SU-DHL-6 (cell line): ENCODE results near the gene PPA2.

Experiments
- H2AFZ ChIP-seq: fragments of 200-600 bp; sonication (generic); 2 replicates; pipeline ENCODE4 v1.6.1; 2014; ENCODE audit warnings: low read depth, mild to moderate bottlenecking, moderate library complexity, mixed read lengths, antibody characterized with exemption, low read length; ENCODE audit not compliant: severe bottlenecking
- H3F3A ChIP-seq: fragments of 200-600 bp; shearing (Covaris generic); 2 replicates; pipeline ENCODE4 v1.6.0; 2016; ENCODE audit warnings: antibody characterized with exemption, mild to moderate bottlenecking; ENCODE audit not compliant: insufficient read depth
- H3K27ac ChIP-seq: fragments of 200-600 bp; sonication (generic); 2 replicates; pipeline ENCODE4 v1.5.1; 2016; ENCODE audit warnings: low read depth, mild to moderate bottlenecking, low read length, moderate library complexity, mixed read lengths
- H3K27me3 ChIP-seq: fragments of 200-600 bp; sonication (generic), shearing (Covaris generic); 2 replicates; pipeline ENCODE4 v1.6.0; 2014; ENCODE audit warnings: mild to moderate bottlenecking, low read length
- H3K36me3 ChIP-seq: fragments of 200-600 bp; sonication (generic); 2 replicates; pipeline ENCODE4 v1.6.1; 2014; ENCODE audit warnings: mild to moderate bottlenecking, low read length, mixed read lengths
- H3K4me2 ChIP-seq: fragments of 300-600, 200-600 bp; shearing (Covaris generic), sonication (generic); 2 replicates; pipeline ENCODE4 v1.6.0; 2014; ENCODE audit warnings: low read length, low read depth, mild to moderate bottlenecking; ENCODE audit not compliant: poor library complexity, severe bottlenecking
- H3K4me3 ChIP-seq: fragments of 200-600 bp; sonication (generic); 2 replicates; pipeline ENCODE4 v1.5.1; 2014; ENCODE audit warnings: antibody characterized with exemption, low read length, mild to moderate bottlenecking, mixed read lengths; ENCODE audit not compliant: insufficient read depth, poor library complexity, severe bottlenecking
- H3K79me2 ChIP-seq: fragments of 200-600 bp; sonication (generic); 2 replicates; pipeline ENCODE4 v1.6.1; 2014; ENCODE audit warnings: mild to moderate bottlenecking, low read length, moderate library complexity; ENCODE audit not compliant: insufficient read depth
- H3K9ac ChIP-seq: fragments of 200-600 bp; sonication (generic); 2 replicates; pipeline ENCODE4 v1.7.0; 2014; ENCODE audit warnings: mild to moderate bottlenecking, low read length
- H3K9me2 ChIP-seq: fragments of 200-600 bp; sonication (generic); replicated peaks from 2 replicates; pipeline ENCODE4 v1.6.1; 2014; ENCODE audit warnings: low read length; ENCODE audit not compliant: insufficient read depth
- H3K9me3 ChIP-seq: fragments of 200-600 bp; sonication (generic); 2 replicates; pipeline ENCODE4 v1.6.1; 2014; ENCODE audit warnings: low read length, mixed read lengths; ENCODE audit not compliant: insufficient read depth
- H4K20me1 ChIP-seq: fragments of 200-600 bp; sonication (generic); 2 replicates; pipeline ENCODE4 v1.6.1; 2014; ENCODE audit warnings: low read depth, mild to moderate bottlenecking, antibody characterized with exemption, low read length, moderate library complexity, mixed read lengths
- CTCF ChIP-seq: fragments of 200-600 bp; sonication (generic); IDR thresholded peaks from one replicate; pipeline ENCODE4 v1.5.1; 2017; ENCODE audit warnings: antibody characterized with exemption, mild to moderate bottlenecking, low read length, moderate library complexity; ENCODE audit not compliant: insufficient read depth, poor library complexity, severe bottlenecking
- EZH2phosphoT487 ChIP-seq: fragments of 200-600 bp; sonication (generic), shearing (Covaris generic); conservative IDR thresholded peaks from 2 replicates; pipeline ENCODE4 v1.6.1; 2018; ENCODE audit warnings: mild to moderate bottlenecking, antibody characterized with exemption, low read length, moderate library complexity, mixed read lengths

Gene PPA2

GRCh38 chr4:105434940-105435339, 38.9 kb downstream of the PPA2 start:
- no peaks in the 10 kb centered on the region for H3K9me3 ChIP-seq
- no peaks in the 10 kb centered on the region for H3K79me2 ChIP-seq
- no peaks in the 10 kb centered on the region for H3K9me2 ChIP-seq
- no peaks in the 10 kb centered on the region for H4K20me1 ChIP-seq
- H2AFZ ChIP-seq = no peak overlapping the region
- peaks cover 13% of the 10 kb centered on the region; the same call in 1 of the 2 replicates for H3K36me3 ChIP-seq
- H3K27ac ChIP-seq = no peak overlapping the region
- no peak overlapping the region for H3K9ac ChIP-seq
- H3K27me3 ChIP-seq = no peaks in the 10 kb centered on the region
- no peak for TF ChIP-seq EZH2phosphoT487
- no peak for TF ChIP-seq CTCF
- H3F3A ChIP-seq = no peaks in the 10 kb centered on the region
- no peak overlapping the region for H3K4me2 ChIP-seq
- no peak overlapping the region for H3K4me3 ChIP-seq

- Histone ChIP-seq H3K79me2 (no peaks in the 10 kb centered on the region), H3K27me3 (no peaks in the 10 kb centered on the region), H3K4me3 (no peak overlapping the region), H3K9ac (no peak overlapping the region), H3K27ac (no peak overlapping the region), H4K20me1 (no peaks in the 10 kb centered on the region), H3K9me2 (no peaks in the 10 kb centered on the region), H3F3A (no peaks in the 10 kb centered on the region), H3K4me2 (no peak overlapping the region), H2AFZ (no peak overlapping the region), H3K36me3 (peaks cover 13% of the 10 kb centered on the region; the same call in 1 of the 2 replicates), H3K9me3 (no peaks in the 10 kb centered on the region)
- no peak for TF ChIP-seq CTCF
- TF ChIP-seq EZH2phosphoT487 = no peak
These were observed 40.4 kb downstream of the PPA2 start for GRCh38 chr4:105433421-105433820.

- no peak overlapping the region for H3K9ac ChIP-seq
- H3K27ac ChIP-seq = no peak overlapping the region
- H3K4me2 ChIP-seq = no peak overlapping the region
- no peaks in the 10 kb centered on the region for H3K9me3 ChIP-seq
- TF ChIP-seq CTCF = no peak
- no peak for TF ChIP-seq EZH2phosphoT487
- no peaks in the 10 kb centered on the region for H3K27me3 ChIP-seq
- no peak overlapping the region for H2AFZ ChIP-seq
- H3K4me3 ChIP-seq = no peak overlapping the region
- H3F3A ChIP-seq = no peaks in the 10 kb centered on the region
- no peaks in the 10 kb centered on the region for H3K9me2 ChIP-seq
- H3K36me3 ChIP-seq = peaks cover 13% of the 10 kb centered on the region; the same call in 1 of the 2 replicates
- no peaks in the 10 kb centered on the region for H4K20me1 ChIP-seq
- H3K79me2 ChIP-seq = no peaks in the 10 kb centered on the region
These were observed 41.4 kb downstream of the PPA2 start for GRCh38 chr4:105432438-105432837.

- no peak overlapping the region for H3K27ac ChIP-seq
- H3K79me2 ChIP-seq = no peaks in the 10 kb centered on the region
- H3F3A ChIP-seq = no peaks in the 10 kb centered on the region
- no peak overlapping the region for H3K9ac ChIP-seq
- no peaks in the 10 kb centered on the region for H3K27me3 ChIP-seq
- H3K9me3 ChIP-seq = no peaks in the 10 kb centered on the region
- peaks cover 10% of the 10 kb centered on the region; the same call in 1 of the 2 replicates for H3K36me3 ChIP-seq
- H3K4me3 ChIP-seq = no peak overlapping the region
- no peaks in the 10 kb centered on the region for H4K20me1 ChIP-seq
- no peaks in the 10 kb centered on the region for H3K9me2 ChIP-seq
- H2AFZ ChIP-seq = no peak overlapping the region
- no peak for TF ChIP-seq EZH2phosphoT487
- no peak for TF ChIP-seq CTCF
- H3K4me2 ChIP-seq = no peak overlapping the region
These were observed 43.1 kb downstream of the PPA2 start for GRCh38 chr4:105430811-105431210.
